HG03378 (cell line): ENCODE results near the gene NUBPL.
"Not testable (repeated sequence)": the region's sequence is repeated elsewhere in the genome, so short reads cannot be mapped to it uniquely, and the experiment has no call there.

Experiments used
- ATAC-seq: cut with Tn5 transposase; IDR thresholded peaks from one replicate; pipeline ENCODE4 v1.9.1; 2021; ENCODE audit warnings: mild to moderate bottlenecking, moderate library complexity; ENCODE audit not compliant: unreplicated experiment

Gene NUBPL

GRCh38 chr14:31797946-31798345 lies 236.7 kb downstream of the NUBPL start:
- not testable (repeated sequence) for ATAC-seq

GRCh38 chr14:31802838-31803237 lies 241.6 kb downstream of the NUBPL start:
- ATAC-seq: no peak

- no peak for ATAC-seq
Measured at GRCh38 chr14:31806249-31806648, 245.0 kb downstream of the NUBPL start.

GRCh38 chr14:31811693-31812628 lies 250.8 kb downstream of the NUBPL start:
- not testable (repeated sequence) for ATAC-seq

- not testable (repeated sequence) for ATAC-seq
Measured at GRCh38 chr14:31813724-31814490, 252.7 kb downstream of the NUBPL start.

GRCh38 chr14:31819281-31819680 lies 258.1 kb downstream of the NUBPL start:
- no peak for ATAC-seq

GRCh38 chr14:31825459-31825858 lies 264.3 kb downstream of the NUBPL start:
- no peak for ATAC-seq

GRCh38 chr14:31827325-31827724 lies 266.1 kb downstream of the NUBPL start:
- no peak for ATAC-seq

- ATAC-seq: no peak
Measured at GRCh38 chr14:31828946-31829868, 268.0 kb downstream of the NUBPL start.

- no peak for ATAC-seq
Measured at GRCh38 chr14:31834616-31835015, 273.4 kb downstream of the NUBPL start.

- ATAC-seq: no peak
Measured at GRCh38 chr14:31835049-31835448, 273.8 kb downstream of the NUBPL start.

- ATAC-seq: no peak
Measured at GRCh38 chr14:31837031-31837430, 275.8 kb downstream of the NUBPL start.

GRCh38 chr14:31842899-31843298 lies 281.7 kb downstream of the NUBPL start:
- ATAC-seq: no peak

GRCh38 chr14:31843361-31844091 lies 282.3 kb downstream of the NUBPL start:
- no peak for ATAC-seq

GRCh38 chr14:31854508-31855075 lies 293.4 kb downstream of the NUBPL start:
- no peak for ATAC-seq

- no peak for ATAC-seq
Measured at GRCh38 chr14:31855262-31855661, 294.1 kb downstream of the NUBPL start.

GRCh38 chr14:31856003-31856402 lies 294.8 kb downstream of the NUBPL start:
- not testable (repeated sequence) for ATAC-seq

GRCh38 chr14:31858868-31859267 lies 297.7 kb downstream of the NUBPL start:
- no peak for ATAC-seq

GRCh38 chr14:31864937-31865855 lies 304.0 kb downstream of the NUBPL start:
- no peak for ATAC-seq
